ENCODE results near the gene TOP3A.

Gene TOP3A

DNA sequence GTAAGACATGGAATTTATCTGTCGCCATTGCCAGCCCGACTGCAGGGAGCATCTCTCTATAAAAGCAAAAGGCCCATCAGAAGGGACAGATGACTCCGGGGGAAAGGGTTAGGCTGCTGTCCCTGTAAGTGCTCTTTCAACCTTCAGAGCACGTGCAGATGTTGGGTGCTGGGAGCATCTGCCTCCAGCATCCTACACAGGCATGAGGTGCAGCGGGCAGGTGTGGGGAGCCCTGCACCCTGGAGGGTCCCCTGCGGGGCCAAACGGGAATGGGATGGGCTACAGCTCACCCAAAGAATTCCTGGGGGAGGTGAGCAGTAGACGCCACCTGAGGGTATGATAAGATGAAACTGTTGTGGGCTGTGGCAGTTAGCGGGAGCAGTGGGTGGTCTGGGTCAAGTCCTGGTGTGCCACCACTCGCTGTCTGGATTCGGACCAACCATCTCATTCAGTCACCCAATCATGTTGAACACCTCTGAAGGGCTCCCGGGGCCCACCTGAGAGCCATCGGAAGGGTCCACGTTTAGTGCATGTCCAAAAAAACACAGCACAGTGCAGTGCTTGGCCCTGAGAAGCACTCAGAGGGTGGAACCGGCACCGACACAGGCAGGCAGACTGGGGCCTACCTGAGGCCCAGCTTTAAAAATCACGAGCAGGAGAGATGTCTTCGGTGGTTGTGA lies 4.1 kb upstream of the TOP3A start:
- DNase-seq (ENCODE audit: extremely low read depth, insufficient read length) = no peak
- no peak overlapping the region for H3K4me3 ChIP-seq (replicated peaks; ENCODE audit: low read depth, low read length)
- H3K27me3 ChIP-seq (replicated peaks; ENCODE audit: control insufficient read depth, insufficient read depth, low read length) = no peaks in the 10 kb centered on the region
- TF ChIP-seq CTCF (IDR thresholded peaks at IDR 0.05; ENCODE audit: insufficient read depth, low read length, poor library complexity, severe bottlenecking) = no peak
- peaks cover 29% of the 10 kb centered on the region for H3K36me3 ChIP-seq (ENCODE audit: control insufficient read depth, insufficient read depth, low read length)

DNA sequence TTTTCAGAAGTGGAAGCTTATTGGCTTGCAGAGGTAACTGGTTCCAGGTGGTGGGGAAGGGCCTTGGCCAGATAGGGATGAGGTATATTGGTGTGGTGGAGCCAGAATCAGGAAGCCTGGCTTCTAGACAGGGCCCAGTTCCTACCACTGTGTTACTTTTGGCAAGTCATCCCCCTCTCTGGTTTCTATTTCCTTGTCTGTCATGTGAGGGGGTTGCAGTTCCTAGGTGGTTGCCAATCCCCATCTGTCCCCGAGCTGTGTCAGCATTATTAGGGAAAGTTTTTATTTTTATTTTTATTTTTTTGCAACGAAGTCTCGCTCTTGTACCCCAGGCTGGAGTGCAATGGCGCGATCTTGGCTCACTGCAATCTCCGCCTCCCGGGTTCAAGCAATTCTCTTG lies 3.3 kb upstream of the TOP3A start:
- Histone ChIP-seq H3K4me3 (replicated peaks; ENCODE audit: low read depth, low read length) (no peak overlapping the region), H3K27me3 (replicated peaks; ENCODE audit: control insufficient read depth, insufficient read depth, low read length) (no peaks in the 10 kb centered on the region), H3K36me3 (ENCODE audit: control insufficient read depth, insufficient read depth, low read length) (peaks cover 23% of the 10 kb centered on the region)
- TF ChIP-seq CTCF (IDR thresholded peaks at IDR 0.05; ENCODE audit: insufficient read depth, low read length, poor library complexity, severe bottlenecking) = no peak
- DNase-seq (ENCODE audit: extremely low read depth, insufficient read length) = no peak

GRCh38 chr17:18315961-18316360 lies 1.2 kb upstream of the TOP3A start:
- Histone ChIP-seq H3K27me3 (replicated peaks; ENCODE audit: control insufficient read depth, insufficient read depth, low read length) (no peaks in the 10 kb centered on the region), H3K4me3 (replicated peaks; ENCODE audit: low read depth, low read length) (peak overlapping the region; percentile 81), H3K36me3 (ENCODE audit: control insufficient read depth, insufficient read depth, low read length) (peaks cover 20% of the 10 kb centered on the region)
- no peak for DNase-seq (ENCODE audit: extremely low read depth, insufficient read length)
- no peak for TF ChIP-seq CTCF (IDR thresholded peaks at IDR 0.05; ENCODE audit: insufficient read depth, low read length, poor library complexity, severe bottlenecking)

DNA sequence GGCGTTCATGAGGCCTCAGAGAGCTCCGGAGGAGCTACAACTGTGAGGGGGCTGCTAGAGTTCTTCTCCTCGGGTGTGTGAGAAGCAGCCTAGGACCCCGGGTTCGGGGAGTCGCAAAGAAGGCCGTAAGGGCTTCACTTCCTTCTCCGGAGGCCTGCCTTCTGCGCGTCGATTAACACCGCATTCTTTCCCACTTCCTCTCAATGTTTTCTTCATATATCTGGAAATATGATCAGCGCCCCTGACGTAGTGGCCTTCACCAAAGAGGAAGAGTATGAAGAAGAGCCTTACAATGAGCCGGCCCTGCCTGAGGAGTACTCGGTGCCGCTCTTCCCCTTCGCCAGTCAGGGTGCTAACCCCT lies 748 bp upstream of the TOP3A start:
- no peaks in the 10 kb centered on the region for H3K27me3 ChIP-seq (replicated peaks; ENCODE audit: control insufficient read depth, insufficient read depth, low read length)
- DNase-seq (ENCODE audit: extremely low read depth, insufficient read length) = no peak

DNA sequence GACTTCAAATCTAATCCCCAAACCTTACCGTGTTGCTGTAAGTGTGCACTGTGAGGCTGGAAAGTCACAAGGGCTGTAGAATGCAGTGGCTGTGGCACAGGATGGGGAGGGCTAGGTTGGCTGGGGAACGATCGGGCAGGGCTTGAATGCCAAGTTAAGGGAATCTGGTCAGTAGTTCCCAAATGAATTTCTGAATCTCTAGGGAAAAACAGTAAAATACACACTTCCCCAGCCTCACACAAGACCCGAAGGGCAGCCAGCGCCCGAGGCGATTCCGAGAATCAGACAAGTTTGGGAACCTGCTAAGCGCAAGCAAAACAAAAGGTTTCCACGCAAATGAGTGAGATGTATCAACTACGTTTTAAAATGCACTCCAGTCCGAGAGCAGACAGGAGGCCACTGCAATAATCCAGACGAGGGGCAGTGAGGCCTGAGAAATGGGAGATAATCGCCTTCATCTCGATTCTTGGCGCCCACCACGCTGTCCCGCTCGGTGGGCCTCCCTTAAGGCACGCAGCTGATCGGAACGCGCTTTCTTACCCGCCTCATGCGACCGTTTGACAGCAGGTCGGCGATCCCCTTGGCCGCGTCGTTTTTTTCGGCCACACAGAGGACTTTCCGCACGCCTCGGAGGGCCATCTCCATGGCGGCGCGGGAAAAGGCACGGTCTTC lies 599 bp downstream of the TOP3A start:
- H3K4me3 ChIP-seq (replicated peaks; ENCODE audit: low read depth, low read length) = peak overlapping the region; percentile 81
- no peak for DNase-seq (ENCODE audit: extremely low read depth, insufficient read length)
- peaks cover 11% of the 10 kb centered on the region for H3K36me3 ChIP-seq (ENCODE audit: control insufficient read depth, insufficient read depth, low read length)
- TF ChIP-seq CTCF (IDR thresholded peaks at IDR 0.05; ENCODE audit: insufficient read depth, low read length, poor library complexity, severe bottlenecking) = no peak
- H3K27me3 ChIP-seq (replicated peaks; ENCODE audit: control insufficient read depth, insufficient read depth, low read length) = no peaks in the 10 kb centered on the region

More for the DNA sequence above, 748 bp upstream of the TOP3A start:
- TF ChIP-seq CTCF (IDR thresholded peaks at IDR 0.05; ENCODE audit: insufficient read depth, low read length, poor library complexity, severe bottlenecking) = no peak
- peak overlapping the region; percentile 81 for H3K4me3 ChIP-seq (replicated peaks; ENCODE audit: low read depth, low read length)
- H3K36me3 ChIP-seq (ENCODE audit: control insufficient read depth, insufficient read depth, low read length) = peaks cover 18% of the 10 kb centered on the region

Data from GM06990 (cell line).